CD14-positive monocyte (primary cell): ENCODE results near the gene VOPP1. TPM values are rescaled to one million over a fixed set of nuclear protein-coding genes. Genes with fewer than 3 reads are reported as not detected.
A peak's percentile ranks its signal among the peaks of the same experiment; 100 is the strongest.

Source experiments
- DNase-seq, 3 donors: peaks; one replicate each; pipeline ENCODE4 v3.0.0-alpha.2; 2011 to 2022
- H2AFZ ChIP-seq: 2 replicates; pipeline ENCODE4 v1.6.0; 2012; ENCODE audit warnings: mild to moderate bottlenecking, low read depth, low read length, inconsistent platforms; ENCODE audit not compliant: insufficient read depth, poor library complexity, severe bottlenecking
- H3K27ac ChIP-seq, 2 donors: 1 replicate in 1 of 2; 2 replicates in 1 of 2; pipeline ENCODE4 v1.5.1; 2012 to 2013; ENCODE audit warnings: low read length in 2 of 2, control low read depth in 1 of 2, inconsistent platforms in 1 of 2, low read depth in 1 of 2, mild to moderate bottlenecking in 1 of 2
- H3K27me3 ChIP-seq, 2 donors: one replicate each; pipeline versions ENCODE4 v1.6.0 to v1.6.1; 2011 to 2013; ENCODE audit warnings: low read length in 2 of 2; ENCODE audit not compliant: control insufficient read depth in 2 of 2, insufficient read depth in 2 of 2
- H3K36me3 ChIP-seq, 2 donors: replicated peaks in 1 of 2; 1 replicate in 1 of 2; 2 replicates in 1 of 2; pipeline versions ENCODE4 v1.5.1 to v1.6.1; 2012 to 2013; ENCODE audit warnings: low read length in 2 of 2, control low read depth in 1 of 2, inconsistent platforms in 1 of 2, mild to moderate bottlenecking in 1 of 2; ENCODE audit not compliant: insufficient read depth in 2 of 2, control insufficient read depth in 1 of 2
- H3K4me1 ChIP-seq, 2 donors: 1 replicate in 1 of 2; 2 replicates in 1 of 2; pipeline versions ENCODE4 v1.5.1 to v1.6.1; 2012 to 2013; ENCODE audit warnings: low read length in 2 of 2, control low read depth in 1 of 2, inconsistent platforms in 1 of 2, mild to moderate bottlenecking in 1 of 2, moderate library complexity in 1 of 2; ENCODE audit not compliant: insufficient read depth in 2 of 2, control insufficient read depth in 1 of 2
- H3K4me2 ChIP-seq: replicated peaks from 2 replicates; pipeline ENCODE3; 2012; ENCODE audit warnings: low read length, moderate library complexity, mild to moderate bottlenecking; ENCODE audit not compliant: poor library complexity, severe bottlenecking; ENCODE audit errors: extremely low read depth
- H3K4me3 ChIP-seq, 3 experiments: fragments of 200-600 bp in 1 of 3; sonication (generic) in 1 of 3; replicated peaks in 1 of 3; 1 replicate in 2 of 3; 2 replicates in 1 of 3; pipeline ENCODE4 v1.5.1; 2011 to 2013; ENCODE audit warnings: low read length in 3 of 3, mild to moderate bottlenecking in 3 of 3, control low read depth in 2 of 3, low read depth in 2 of 3, inconsistent platforms in 1 of 3, moderate library complexity in 1 of 3
- H3K79me2 ChIP-seq: 2 replicates; pipeline ENCODE4 v1.6.0; 2012; ENCODE audit warnings: mild to moderate bottlenecking, control low read depth, inconsistent platforms, low read length, moderate library complexity; ENCODE audit not compliant: insufficient read depth
- H3K9ac ChIP-seq: 2 replicates; pipeline ENCODE4 v1.6.0; 2017; ENCODE audit warnings: low read length, mild to moderate bottlenecking; ENCODE audit not compliant: insufficient read depth, poor library complexity, severe bottlenecking
- H3K9me3 ChIP-seq, 2 donors: replicated peaks in 1 of 2; 1 replicate in 1 of 2; 2 replicates in 1 of 2; pipeline versions ENCODE4 v1.5.1 to v1.6.1; 2012 to 2013; ENCODE audit warnings: low read length in 2 of 2, control low read depth in 1 of 2; ENCODE audit not compliant: control insufficient read depth in 1 of 2, insufficient read depth in 1 of 2
- H4K20me1 ChIP-seq: 2 replicates; pipeline ENCODE4 v1.6.0; 2012; ENCODE audit warnings: mild to moderate bottlenecking, low read length, control low read depth, moderate library complexity; ENCODE audit not compliant: insufficient read depth
- H3K27ac Mint-ChIP-seq, 7 donors: one replicate each; pipeline ENCODE4 v1.8.0; 2020; ENCODE audit warnings: mild to moderate bottlenecking in 7 of 7, mixed read lengths in 7 of 7, moderate library complexity in 6 of 7, inconsistent platforms in 2 of 7
- H3K27me3 Mint-ChIP-seq, 3 donors: one replicate each; pipeline ENCODE4 v1.8.0; 2021 to 2022; ENCODE audit warnings: low read depth in 3 of 3, mild to moderate bottlenecking in 3 of 3, mixed read lengths in 3 of 3, moderate library complexity in 3 of 3, inconsistent platforms in 1 of 3
- H3K36me3 Mint-ChIP-seq, 2 donors: one replicate each; pipeline ENCODE4 v1.8.0; 2020; ENCODE audit warnings: mixed read lengths in 2 of 2, inconsistent platforms in 1 of 2, mild to moderate bottlenecking in 1 of 2
- H3K4me1 Mint-ChIP-seq: one replicate; pipeline ENCODE4 v1.8.0; 2020; ENCODE audit warnings: mild to moderate bottlenecking, mixed read lengths
- H3K4me3 Mint-ChIP-seq, 2 donors: one replicate each; pipeline ENCODE4 v1.8.0; 2020; ENCODE audit warnings: mild to moderate bottlenecking in 2 of 2, mixed read lengths in 2 of 2, moderate library complexity in 1 of 2
- H3K9me3 Mint-ChIP-seq, 7 donors: one replicate each; pipeline ENCODE4 v1.8.0; 2020 to 2022; ENCODE audit warnings: mixed read lengths in 7 of 7, mild to moderate bottlenecking in 6 of 7, moderate library complexity in 6 of 7, inconsistent platforms in 2 of 7
- WGBS: methylation state at CpG from one replicate; pipeline ENCODE4 v1.1.5; 2013; ENCODE audit warnings: missing lambda C conversion rate; ENCODE audit not compliant: insufficient coverage; 5-methylcytosine and 5-hydroxymethylcytosine counted together
- intact Hi-C, 2 donors: fragments of 100-400 bp; cut with micrococcal nuclease; formaldehyde crosslinking; loops; one replicate each; pipeline versions ENCODE4 v1.15.0 to v1.15.1; 2023
- polyA plus RNA-seq, 3 donors: library from polyadenylated mRNA; depleted of rRNA in 1 of 3; unstranded in 2 of 3; stranded (reverse) in 1 of 3; fragments of 300-500 nt in 2 of 3; fragments of >200 nt in 1 of 3; fragmentation: Illumina TruSeq in 2 of 3; gene quantifications; 1 replicate in 2 of 3; 2 replicates in 1 of 3; pipeline ENCODE4 v1.2.3, GENCODE V29; 2012 to 2021
- TF ChIP-seq, protein P1 (sequence below): fragments of 200-600 bp; IDR thresholded peaks from one replicate; pipeline ENCODE4 v1.8.0; 2022; ENCODE audit warnings: antibody characterized with exemption, mild to moderate bottlenecking

The VOPP1 gene
- polyA plus RNA-seq, 3 donors, result 16.7 to 22.1 (median 18.0) TPM

DNA sequence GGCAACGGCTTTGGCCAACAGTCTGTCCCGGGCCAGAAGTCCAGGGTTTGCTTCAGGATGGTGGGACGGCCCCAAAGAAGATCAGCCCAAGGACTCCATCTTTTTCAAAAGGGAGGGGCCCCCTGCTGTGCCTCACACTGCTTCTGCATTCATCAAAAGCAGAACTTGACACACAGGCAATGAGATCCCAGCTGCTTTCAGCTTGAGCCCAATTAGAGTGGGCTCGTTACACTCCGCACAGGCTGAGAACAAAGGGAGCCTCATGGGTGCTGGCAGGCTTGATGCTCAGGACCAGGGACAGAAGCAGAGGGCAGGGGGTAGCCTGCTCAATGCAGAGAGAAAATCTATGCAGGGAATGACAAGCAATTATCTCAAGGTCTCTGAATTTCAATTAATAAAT, 45.5 kb downstream of the VOPP1 start:
- Histone ChIP-seq H4K20me1 (peaks cover 16% of the 10 kb centered on the region), H3K27me3 (no peaks in the 10 kb centered on the region), H3K4me3 (no peak overlapping the region), H3K27ac (peak overlapping the region; percentile 30 to 60), H3K9ac (no peak overlapping the region), H3K4me2 (no peak overlapping the region), H3K36me3 (no peaks in the 10 kb centered on the region), H2AFZ (peak overlapping the region; percentile 22), H3K4me1 (peaks cover 7 to 12% of the 10 kb centered on the region in 2 donors), H3K79me2 (peaks cover 29% of the 10 kb centered on the region), H3K9me3 (no peaks in the 10 kb centered on the region)
- H3K27ac Mint-ChIP-seq, result peak overlapping the region in 5 of 7 donors; percentile 77 to 91 (median 85)
- DNase-seq, result peak; percentile 45 to 61 (median 54)
- peaks cover 12 to 22% of the 10 kb centered on the region in 2 donors for H3K36me3 Mint-ChIP-seq
- TF ChIP-seq, protein P1, sequence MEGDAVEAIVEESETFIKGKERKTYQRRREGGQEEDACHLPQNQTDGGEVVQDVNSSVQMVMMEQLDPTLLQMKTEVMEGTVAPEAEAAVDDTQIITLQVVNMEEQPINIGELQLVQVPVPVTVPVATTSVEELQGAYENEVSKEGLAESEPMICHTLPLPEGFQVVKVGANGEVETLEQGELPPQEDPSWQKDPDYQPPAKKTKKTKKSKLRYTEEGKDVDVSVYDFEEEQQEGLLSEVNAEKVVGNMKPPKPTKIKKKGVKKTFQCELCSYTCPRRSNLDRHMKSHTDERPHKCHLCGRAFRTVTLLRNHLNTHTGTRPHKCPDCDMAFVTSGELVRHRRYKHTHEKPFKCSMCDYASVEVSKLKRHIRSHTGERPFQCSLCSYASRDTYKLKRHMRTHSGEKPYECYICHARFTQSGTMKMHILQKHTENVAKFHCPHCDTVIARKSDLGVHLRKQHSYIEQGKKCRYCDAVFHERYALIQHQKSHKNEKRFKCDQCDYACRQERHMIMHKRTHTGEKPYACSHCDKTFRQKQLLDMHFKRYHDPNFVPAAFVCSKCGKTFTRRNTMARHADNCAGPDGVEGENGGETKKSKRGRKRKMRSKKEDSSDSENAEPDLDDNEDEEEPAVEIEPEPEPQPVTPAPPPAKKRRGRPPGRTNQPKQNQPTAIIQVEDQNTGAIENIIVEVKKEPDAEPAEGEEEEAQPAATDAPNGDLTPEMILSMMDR, result no peak
- H3K27me3 Mint-ChIP-seq, result peaks cover 0 to 2% (median 0%) of the 10 kb centered on the region in 3 donors
- H3K9me3 Mint-ChIP-seq, result peaks cover 0 to 1% (median 0%) of the 10 kb centered on the region in 7 donors
- intact Hi-C loops, result no loop called here
- peaks cover 17% of the 10 kb centered on the region for H3K4me1 Mint-ChIP-seq
- WGBS, result 60% methylated on average over 5 of the region's 5 CpGs
- no peak overlapping the region for H3K4me3 Mint-ChIP-seq

DNA sequence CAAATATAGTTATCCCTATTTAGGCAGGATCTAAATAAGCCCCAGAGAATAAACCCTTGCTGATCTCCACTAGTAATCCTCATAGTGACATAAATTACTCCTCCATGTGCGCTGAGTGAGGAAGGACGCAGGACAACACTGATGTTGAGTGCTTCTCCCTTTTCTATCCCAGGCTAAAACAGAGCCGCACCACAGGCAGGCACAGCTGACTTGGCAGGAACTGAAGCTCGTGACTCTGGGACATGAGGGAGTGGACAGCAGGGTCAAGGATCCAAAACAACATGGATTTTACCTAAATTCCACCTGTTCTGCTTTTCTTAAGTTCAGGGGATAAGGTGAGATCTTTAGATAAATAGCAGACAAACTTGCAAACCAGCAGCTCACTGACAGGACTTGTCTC, 46.0 kb downstream of the VOPP1 start:
- Histone ChIP-seq H3K36me3 (no peaks in the 10 kb centered on the region), H3K27ac (peak overlapping the region; percentile 30 to 60), H3K79me2 (peaks cover 27% of the 10 kb centered on the region), H2AFZ (no peak overlapping the region), H3K4me3 (no peak overlapping the region), H3K4me1 (peaks cover 7 to 12% of the 10 kb centered on the region in 2 donors), H4K20me1 (peaks cover 19% of the 10 kb centered on the region), H3K9ac (no peak overlapping the region), H3K27me3 (no peaks in the 10 kb centered on the region), H3K4me2 (no peak overlapping the region), H3K9me3 (no peaks in the 10 kb centered on the region)
- Mint-ChIP-seq H3K9me3 (peaks cover 0 to 1% (median 0%) of the 10 kb centered on the region in 7 donors), H3K36me3 (peaks cover 7 to 18% of the 10 kb centered on the region in 2 donors), H3K4me3 (no peak overlapping the region), H3K27ac (peak overlapping the region in 3 of 7 donors; percentile 21 to 89 (median 55)), H3K4me1 (peaks cover 15% of the 10 kb centered on the region), H3K27me3 (peaks cover 0 to 2% (median 0%) of the 10 kb centered on the region in 3 donors)
- intact Hi-C loops, result no loop called here
- DNase-seq, result no peak
- TF ChIP-seq, protein P1, result no peak
- WGBS, result no CpG with 5 or more reads among the region's 4 CpGs
